Stomach (tissue), 4 donors: Measurements from ENCODE around the gene TIGD4.
A peak's percentile ranks its signal among the peaks of the same experiment; 100 is the strongest.

ENCODE experiments used
- CTCF ChIP-seq, 7 experiments: fragments of 450-650 bp in 4 of 7; fragments of 200-600 bp in 3 of 7; sonication (generic) in 3 of 7; IDR thresholded peaks; one replicate each; pipeline ENCODE4 v1.5.1; 2016 to 2019; ENCODE audit warnings: antibody characterized with exemption in 7 of 7, control low read depth in 2 of 7, mild to moderate bottlenecking in 1 of 7
- POLR2A ChIP-seq, 4 donors: fragments of 450-650 bp; IDR thresholded peaks; one replicate each; pipeline ENCODE4 v1.6.1; 2016; ENCODE audit warnings: antibody characterized with exemption in 4 of 4, control low read depth in 2 of 4, mild to moderate bottlenecking in 1 of 4, moderate library complexity in 1 of 4
- POLR2AphosphoS5 ChIP-seq, 3 donors: sonication (generic); formaldehyde crosslinking; IDR thresholded peaks; one replicate each; pipeline ENCODE4 v1.6.1; 2016; ENCODE audit warnings: antibody characterized with exemption in 3 of 3

GRCh38 chr4:152778656-152779512 is 646 bp downstream of the TIGD4 start:
- peak in 1 of 7 experiments; percentile 19 for TF ChIP-seq CTCF (IDR thresholded peaks at IDR 0.05)
- no peak for TF ChIP-seq POLR2A (IDR thresholded peaks at IDR 0.05)
- no peak for TF ChIP-seq POLR2AphosphoS5 (IDR thresholded peaks at IDR 0.05)
